HG03196 (cell line): Measurements from ENCODE around the gene MFGE8.
"Not testable (repeated sequence)": the region's sequence is repeated elsewhere in the genome, so short reads cannot be mapped to it uniquely, and the experiment has no call there.

Experiments used
- ATAC-seq: cut with Tn5 transposase; IDR thresholded peaks from one replicate; pipeline ENCODE4 v1.9.1; 2021; ENCODE audit not compliant: unreplicated experiment

The MFGE8 gene

GRCh38 chr15:88913017-88913849 lies at the start of gene MFGE8:
MFGE8 (minus strand) TSS chr15:88913379; CDS start chr15:88913319, 60 bp downstream.
- ATAC-seq: peak; percentile 79

GRCh38 chr15:88959445-88959844 lies 46.3 kb upstream of the MFGE8 start:
- ATAC-seq: no peak

- no peak for ATAC-seq
These were observed 43.7 kb upstream of the MFGE8 start for GRCh38 chr15:88956906-88957305.

GRCh38 chr15:88956263-88956662 lies 43.1 kb upstream of the MFGE8 start:
- no peak for ATAC-seq

GRCh38 chr15:88954431-88955277 lies 41.5 kb upstream of the MFGE8 start:
- no peak for ATAC-seq

- no peak for ATAC-seq
These were observed 37.5 kb upstream of the MFGE8 start for GRCh38 chr15:88950600-88951160.

- ATAC-seq: no peak
These were observed 36.7 kb upstream of the MFGE8 start for GRCh38 chr15:88949734-88950400.

- ATAC-seq: no peak
These were observed 27.0 kb upstream of the MFGE8 start for GRCh38 chr15:88940110-88940675.

- ATAC-seq: no peak
These were observed 26.3 kb upstream of the MFGE8 start for GRCh38 chr15:88939486-88939806.

GRCh38 chr15:88938802-88939485 lies 25.8 kb upstream of the MFGE8 start:
- ATAC-seq: no peak

GRCh38 chr15:88934449-88934848 lies 21.3 kb upstream of the MFGE8 start:
- not testable (repeated sequence) for ATAC-seq

GRCh38 chr15:88932875-88933330 lies 19.7 kb upstream of the MFGE8 start:
- ATAC-seq: no peak

- no peak for ATAC-seq
These were observed 19.2 kb upstream of the MFGE8 start for GRCh38 chr15:88932271-88932874.

- no peak for ATAC-seq
These were observed 17.4 kb upstream of the MFGE8 start for GRCh38 chr15:88930579-88930978.

GRCh38 chr15:88929358-88930098 lies 16.3 kb upstream of the MFGE8 start:
- ATAC-seq: not testable (repeated sequence)

- ATAC-seq: not testable (repeated sequence)
These were observed 15.0 kb upstream of the MFGE8 start for GRCh38 chr15:88928192-88928591.

GRCh38 chr15:88925648-88926047 lies 12.5 kb upstream of the MFGE8 start:
- ATAC-seq: not testable (repeated sequence)

GRCh38 chr15:88920892-88921435 lies 7.8 kb upstream of the MFGE8 start:
- ATAC-seq: not testable (repeated sequence)
